Activated naive CD4-positive, alpha-beta T cell treated with anti-CD3 and anti-CD28 coated beads, Interleukin-2, amount 50 U/mL, for 24 hours (primary cell): ENCODE data around the gene MYLIP.

Experiments
- H3K27ac Mint-ChIP-seq: one replicate; pipeline ENCODE4 v1.8.0; 2021; ENCODE audit warnings: mild to moderate bottlenecking, mixed read lengths
- H3K27me3 Mint-ChIP-seq: one replicate; pipeline ENCODE4 v1.8.0; 2021; ENCODE audit warnings: mixed read lengths
- H3K36me3 Mint-ChIP-seq: one replicate; pipeline ENCODE4 v1.8.0; 2021; ENCODE audit warnings: mixed read lengths
- H3K4me1 Mint-ChIP-seq: one replicate; pipeline ENCODE4 v1.8.0; 2021; ENCODE audit warnings: mixed read lengths
- H3K4me3 Mint-ChIP-seq: one replicate; pipeline ENCODE4 v1.8.0; 2021; ENCODE audit warnings: mild to moderate bottlenecking, mixed read lengths
- H3K9me3 Mint-ChIP-seq: one replicate; pipeline ENCODE4 v1.8.0; 2021; ENCODE audit warnings: mixed read lengths

MYLIP gene

DNA sequence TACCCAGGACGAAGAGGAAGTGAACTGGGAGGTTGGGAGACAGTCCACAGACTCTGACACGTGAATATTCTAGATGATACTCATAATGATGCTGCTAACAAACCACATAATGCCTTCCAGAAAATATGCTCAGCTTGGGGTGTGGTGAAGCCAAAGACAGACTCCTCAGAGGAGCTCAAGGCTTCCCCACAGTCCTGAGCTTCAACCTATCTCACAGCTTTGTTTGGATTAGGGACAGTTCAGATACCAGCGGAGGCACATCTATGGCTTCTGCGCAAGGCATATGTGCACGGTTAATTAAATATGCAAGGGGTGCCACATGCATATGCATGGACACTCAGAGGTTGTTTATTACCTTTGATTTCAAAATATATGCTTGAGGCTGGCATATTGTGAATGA lies 30.7 kb upstream of the MYLIP start:
- Mint-ChIP-seq H3K36me3 (no peaks in the 10 kb centered on the region), H3K9me3 (no peaks in the 10 kb centered on the region), H3K27ac (no peak overlapping the region)

DNA sequence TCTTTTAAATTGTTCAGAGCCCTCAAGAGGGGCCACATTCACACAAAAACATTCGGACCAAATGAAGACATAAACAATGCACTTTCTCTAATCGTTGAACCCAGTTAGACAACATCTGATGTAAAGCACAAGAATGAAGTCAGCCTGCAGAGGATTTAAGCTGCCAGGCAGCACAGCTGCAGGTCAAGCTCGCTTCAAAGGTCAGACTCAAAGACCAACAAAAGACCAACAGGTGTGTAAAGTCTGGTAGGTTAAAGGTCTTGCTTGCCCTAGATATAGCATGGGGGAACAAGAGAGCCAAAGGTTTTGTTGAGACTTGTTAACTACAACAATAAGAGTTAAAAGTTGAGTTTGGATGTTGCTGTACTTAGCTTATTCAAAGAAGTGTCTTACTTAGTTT lies 26.7 kb upstream of the MYLIP start:
- no peaks in the 10 kb centered on the region for H3K36me3 Mint-ChIP-seq
- H3K27me3 Mint-ChIP-seq = no peaks in the 10 kb centered on the region
- no peaks in the 10 kb centered on the region for H3K4me1 Mint-ChIP-seq
- no peaks in the 10 kb centered on the region for H3K9me3 Mint-ChIP-seq
- no peak overlapping the region for H3K27ac Mint-ChIP-seq
- H3K4me3 Mint-ChIP-seq = no peak overlapping the region

More for the DNA sequence above, 30.7 kb upstream of the MYLIP start:
- no peaks in the 10 kb centered on the region for H3K27me3 Mint-ChIP-seq
- H3K4me1 Mint-ChIP-seq = no peaks in the 10 kb centered on the region
- H3K4me3 Mint-ChIP-seq = no peak overlapping the region

DNA sequence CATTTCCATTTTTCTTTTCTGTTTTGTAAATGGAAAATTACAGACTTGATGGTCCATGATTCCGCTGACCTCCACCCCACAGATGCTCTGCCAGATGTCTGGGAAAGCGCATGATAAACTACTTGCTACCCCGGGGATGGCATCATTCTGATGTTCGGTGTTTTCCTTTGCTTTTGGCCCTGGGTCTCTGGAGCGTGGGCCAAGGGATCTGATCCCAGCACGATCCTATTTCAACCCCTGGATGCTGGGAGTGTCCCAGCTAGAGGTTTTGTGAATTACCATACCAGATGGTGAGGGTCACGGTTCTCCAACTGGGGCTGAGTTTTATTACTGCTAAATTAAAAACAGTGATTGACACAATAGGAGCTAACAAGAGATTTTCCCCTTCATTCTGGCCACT lies 25.2 kb upstream of the MYLIP start:
- Mint-ChIP-seq H3K36me3 (no peaks in the 10 kb centered on the region), H3K4me3 (no peak overlapping the region), H3K4me1 (no peaks in the 10 kb centered on the region), H3K27ac (no peak overlapping the region), H3K9me3 (no peaks in the 10 kb centered on the region), H3K27me3 (no peaks in the 10 kb centered on the region)

DNA sequence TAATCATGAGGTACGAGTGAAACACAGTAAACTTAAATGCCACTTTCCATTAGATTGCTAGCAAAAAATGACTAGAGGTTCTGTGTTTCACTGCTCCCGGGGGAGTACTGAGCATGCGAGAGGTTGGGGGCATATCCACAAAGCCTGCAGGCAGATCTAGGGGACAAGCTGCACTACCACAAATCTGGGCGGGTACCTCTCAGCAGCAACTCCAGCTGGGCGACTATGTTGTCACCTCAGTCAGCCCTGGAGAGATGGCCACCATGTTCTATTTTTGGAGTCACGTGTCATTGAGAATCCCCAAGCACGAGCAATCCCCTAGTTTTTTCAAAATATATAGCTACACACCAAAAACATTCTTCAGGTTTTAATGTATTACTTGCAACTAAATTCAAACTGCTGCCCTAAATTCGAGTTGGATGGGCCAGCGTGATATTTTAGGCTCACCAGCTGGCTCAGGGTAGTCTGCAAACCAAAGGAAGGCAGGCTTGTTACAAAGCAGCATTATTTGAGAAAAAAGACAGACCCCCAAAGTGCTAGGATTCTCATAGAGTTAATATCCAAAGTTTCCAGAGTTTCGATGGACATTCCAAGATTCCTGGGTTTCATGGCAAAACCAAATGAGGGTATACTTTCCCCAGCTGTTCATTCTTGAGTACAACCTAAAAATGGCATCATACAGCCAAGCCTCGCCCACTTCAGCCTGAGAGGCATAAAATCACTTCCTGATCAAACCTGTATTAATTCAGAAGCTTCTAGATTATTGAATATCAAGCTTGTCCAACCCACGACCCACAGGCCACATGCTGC lies 24.1 kb upstream of the MYLIP start:
- no peaks in the 10 kb centered on the region for H3K27me3 Mint-ChIP-seq
- H3K9me3 Mint-ChIP-seq = no peaks in the 10 kb centered on the region
- H3K4me1 Mint-ChIP-seq = no peaks in the 10 kb centered on the region
- no peaks in the 10 kb centered on the region for H3K36me3 Mint-ChIP-seq
- no peak overlapping the region for H3K27ac Mint-ChIP-seq
- no peak overlapping the region for H3K4me3 Mint-ChIP-seq

DNA sequence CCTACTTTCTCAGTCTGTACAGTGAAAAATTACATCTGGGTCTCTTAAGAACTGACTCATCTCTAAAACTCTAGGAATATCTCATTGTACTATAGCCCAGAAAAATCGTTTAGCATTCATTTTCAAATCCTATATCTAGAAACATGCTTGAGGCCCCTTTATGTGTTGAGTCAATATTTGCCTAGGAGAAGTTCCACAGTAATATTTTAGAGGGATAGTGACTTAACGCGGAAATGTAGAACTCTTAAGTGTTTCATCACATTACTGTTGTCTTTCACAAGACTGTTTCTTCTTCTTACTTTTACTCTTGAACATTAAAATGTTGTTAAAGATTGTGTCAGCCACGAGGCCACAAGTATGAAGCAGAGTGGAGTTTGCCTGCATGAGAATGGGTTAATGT lies 23.0 kb upstream of the MYLIP start:
- Mint-ChIP-seq H3K4me1 (no peaks in the 10 kb centered on the region), H3K9me3 (no peaks in the 10 kb centered on the region), H3K27ac (no peak overlapping the region), H3K27me3 (no peaks in the 10 kb centered on the region), H3K36me3 (no peaks in the 10 kb centered on the region), H3K4me3 (no peak overlapping the region)

DNA sequence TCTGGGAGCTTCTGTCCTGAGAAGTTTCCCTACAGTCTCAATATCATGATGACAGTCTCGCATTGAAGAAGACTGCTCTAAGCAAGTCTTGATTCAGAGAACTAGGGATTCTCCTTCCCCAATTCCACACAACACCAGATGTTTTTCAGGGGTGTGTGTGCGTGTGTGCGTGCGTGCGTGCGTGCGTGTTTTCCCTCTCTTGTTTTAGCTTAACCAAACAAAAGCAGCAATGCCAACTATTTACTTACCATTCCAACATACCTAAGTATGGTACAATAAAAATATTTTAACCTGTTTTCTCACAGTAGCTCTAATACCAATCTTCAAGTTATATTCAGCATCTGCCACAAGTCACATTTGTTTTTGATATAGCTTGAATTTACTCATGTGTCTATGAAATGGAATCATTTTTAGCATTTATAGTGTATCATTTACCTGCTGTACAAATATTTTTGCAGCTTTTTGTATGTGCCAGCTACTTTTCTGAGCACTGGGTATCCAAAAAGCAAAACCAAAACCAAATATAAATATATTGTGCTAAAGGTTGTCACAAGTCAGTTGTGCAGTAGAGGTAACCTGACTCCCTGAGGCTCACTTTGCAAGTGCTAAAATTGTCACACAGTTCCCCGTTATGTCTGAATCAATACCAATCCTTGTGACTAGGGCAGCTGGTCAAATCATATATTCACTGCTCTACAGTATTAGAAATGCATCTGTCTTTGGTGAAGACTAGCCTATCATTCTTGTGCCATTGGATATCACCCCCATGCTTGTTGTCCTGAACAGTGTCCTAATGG lies 21.7 kb upstream of the MYLIP start:
- no peak overlapping the region for H3K27ac Mint-ChIP-seq

DNA sequence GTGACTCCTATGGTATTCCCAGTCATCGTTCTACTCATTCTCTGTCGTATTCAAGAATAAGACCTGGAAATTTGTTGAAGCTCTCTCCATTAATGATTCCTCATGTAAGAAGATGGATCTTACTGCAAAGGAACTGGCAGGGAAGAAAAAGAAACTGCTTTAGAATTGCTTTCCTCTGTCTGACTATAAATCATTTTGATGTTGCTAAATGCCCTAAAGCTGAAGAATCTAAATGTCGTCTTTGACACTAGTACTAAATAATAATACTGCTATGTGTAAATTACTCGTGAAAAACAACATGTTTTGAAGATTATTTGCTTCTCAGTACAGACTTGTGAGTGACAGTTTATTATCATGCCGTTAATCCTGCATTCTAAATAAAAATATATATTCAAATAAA lies 20.5 kb upstream of the MYLIP start:
- Mint-ChIP-seq H3K27me3 (no peaks in the 10 kb centered on the region), H3K9me3 (no peaks in the 10 kb centered on the region), H3K4me3 (no peak overlapping the region), H3K27ac (no peak overlapping the region), H3K36me3 (no peaks in the 10 kb centered on the region), H3K4me1 (no peaks in the 10 kb centered on the region)

More for the DNA sequence above, 21.7 kb upstream of the MYLIP start:
- H3K36me3 Mint-ChIP-seq = no peaks in the 10 kb centered on the region
- H3K27me3 Mint-ChIP-seq = no peaks in the 10 kb centered on the region
- no peaks in the 10 kb centered on the region for H3K9me3 Mint-ChIP-seq
- H3K4me3 Mint-ChIP-seq = no peak overlapping the region
- no peaks in the 10 kb centered on the region for H3K4me1 Mint-ChIP-seq

DNA sequence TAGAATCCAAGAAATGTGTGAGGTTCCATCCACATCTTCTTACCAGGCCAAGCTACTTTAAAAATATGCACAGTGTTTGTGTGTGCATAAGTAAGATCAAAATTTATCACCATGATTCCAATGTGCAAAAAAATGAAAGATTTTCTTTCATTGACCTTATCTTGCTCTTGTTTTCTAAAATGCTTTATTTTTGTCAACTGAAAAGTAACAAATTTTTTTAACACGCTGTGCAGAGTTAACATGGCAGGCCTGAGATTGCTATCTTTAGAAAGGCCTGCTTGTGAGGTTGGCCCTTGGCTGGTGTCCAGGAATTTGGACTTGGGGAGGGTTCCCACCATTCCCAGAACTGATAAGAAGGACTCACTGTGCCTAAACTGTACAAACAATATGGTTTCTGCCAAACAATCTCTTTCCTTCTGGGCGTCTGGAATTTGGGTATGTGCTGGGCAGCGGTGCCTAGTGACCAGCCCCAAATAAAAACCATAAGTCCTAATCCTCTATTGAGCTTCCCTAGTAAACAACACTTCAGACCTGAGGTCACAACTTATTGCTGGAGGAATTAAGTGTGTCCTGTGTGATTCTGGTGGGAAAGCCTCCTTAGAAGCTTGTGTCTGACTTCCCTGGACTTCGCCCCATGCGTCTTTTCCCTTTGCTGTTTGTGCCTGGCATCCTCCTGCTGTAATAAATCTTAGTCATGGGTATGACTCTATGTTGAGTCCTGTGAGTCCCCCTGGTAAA lies 19.8 kb upstream of the MYLIP start:
- Mint-ChIP-seq H3K36me3 (no peaks in the 10 kb centered on the region), H3K27me3 (no peaks in the 10 kb centered on the region)

DNA sequence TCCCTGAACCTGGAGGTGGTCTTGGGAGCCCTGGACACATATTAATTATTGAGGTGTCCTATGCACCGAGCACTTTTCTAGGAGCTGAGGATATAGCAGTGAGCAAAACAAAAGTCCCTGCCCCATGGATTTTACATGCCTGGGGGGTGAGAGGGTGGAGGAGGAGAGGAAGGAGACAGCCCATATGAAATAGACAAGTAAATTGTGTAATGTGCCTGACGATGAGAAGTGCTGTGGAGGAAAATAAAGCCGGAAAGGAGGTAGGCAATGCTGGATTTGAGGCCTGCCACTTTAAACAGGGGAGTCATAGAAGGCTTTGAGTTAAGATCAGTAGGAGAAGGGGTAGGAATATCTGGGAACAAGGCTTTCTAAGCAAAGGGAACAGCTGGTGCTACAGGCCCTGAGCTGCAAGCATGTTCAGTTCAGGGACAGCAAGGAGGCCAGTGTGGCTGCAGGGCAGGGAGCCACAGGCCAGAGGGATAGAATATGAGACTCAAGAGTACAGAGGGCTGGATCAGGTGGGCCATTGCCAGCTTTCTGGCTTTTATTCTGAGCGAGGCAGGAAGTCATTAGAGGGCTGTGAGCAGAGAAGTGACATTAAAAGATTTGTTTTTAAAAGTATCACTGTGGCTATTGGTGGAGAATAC lies 19.1 kb upstream of the MYLIP start:
- no peaks in the 10 kb centered on the region for H3K4me1 Mint-ChIP-seq
- H3K27me3 Mint-ChIP-seq = peaks cover 2% of the 10 kb centered on the region
- H3K27ac Mint-ChIP-seq = no peak overlapping the region
- H3K4me3 Mint-ChIP-seq = no peak overlapping the region
- no peaks in the 10 kb centered on the region for H3K36me3 Mint-ChIP-seq
- no peaks in the 10 kb centered on the region for H3K9me3 Mint-ChIP-seq

More for the DNA sequence above, 19.8 kb upstream of the MYLIP start:
- Mint-ChIP-seq H3K9me3 (no peaks in the 10 kb centered on the region), H3K27ac (no peak overlapping the region), H3K4me3 (no peak overlapping the region), H3K4me1 (no peaks in the 10 kb centered on the region)

DNA sequence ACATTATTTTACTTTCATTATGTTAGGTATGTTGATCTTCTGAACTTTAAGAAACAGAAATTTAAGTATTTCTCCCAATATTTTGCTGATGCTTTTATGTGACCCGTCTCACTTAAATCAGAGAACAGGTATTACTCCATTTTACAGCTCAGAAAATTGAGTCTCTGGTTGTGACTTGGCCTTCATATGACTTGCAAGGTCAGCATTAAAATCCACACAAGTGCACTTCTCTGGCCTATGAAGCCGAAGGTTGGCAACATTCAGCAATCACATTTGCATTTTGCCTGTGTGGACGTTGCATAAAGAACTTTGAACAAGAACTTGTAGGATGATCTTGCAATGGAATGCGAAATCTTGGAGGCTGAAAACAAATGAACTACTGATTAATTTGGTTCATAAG lies 10.1 kb upstream of the MYLIP start:
- H3K27me3 Mint-ChIP-seq = peaks cover 4% of the 10 kb centered on the region
- H3K27ac Mint-ChIP-seq = no peak overlapping the region
- H3K9me3 Mint-ChIP-seq = no peaks in the 10 kb centered on the region
- H3K4me3 Mint-ChIP-seq = no peak overlapping the region
- no peaks in the 10 kb centered on the region for H3K4me1 Mint-ChIP-seq
- no peaks in the 10 kb centered on the region for H3K36me3 Mint-ChIP-seq

DNA sequence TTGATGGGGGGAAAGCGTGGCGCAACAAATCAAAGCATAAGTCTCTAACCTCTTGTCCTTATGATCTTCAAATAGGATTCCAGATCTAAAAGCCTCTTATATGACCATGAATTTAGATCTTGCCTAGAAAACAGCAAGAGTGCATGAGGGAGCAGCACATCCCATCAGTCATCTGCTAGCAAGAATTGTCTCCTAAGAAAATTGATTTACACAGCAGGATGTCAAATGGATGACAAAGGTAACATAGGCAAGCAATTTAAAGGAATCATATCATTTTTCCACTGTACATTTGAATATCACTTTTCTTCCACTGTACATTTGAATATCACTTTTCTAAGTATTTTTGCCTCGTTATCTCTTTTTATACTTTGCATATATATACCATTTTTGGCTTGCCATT lies 7.5 kb upstream of the MYLIP start:
- peaks cover 3% of the 10 kb centered on the region for H3K27me3 Mint-ChIP-seq
- no peaks in the 10 kb centered on the region for H3K4me1 Mint-ChIP-seq
- no peak overlapping the region for H3K27ac Mint-ChIP-seq
- no peaks in the 10 kb centered on the region for H3K36me3 Mint-ChIP-seq
- H3K9me3 Mint-ChIP-seq = no peaks in the 10 kb centered on the region
- no peak overlapping the region for H3K4me3 Mint-ChIP-seq

DNA sequence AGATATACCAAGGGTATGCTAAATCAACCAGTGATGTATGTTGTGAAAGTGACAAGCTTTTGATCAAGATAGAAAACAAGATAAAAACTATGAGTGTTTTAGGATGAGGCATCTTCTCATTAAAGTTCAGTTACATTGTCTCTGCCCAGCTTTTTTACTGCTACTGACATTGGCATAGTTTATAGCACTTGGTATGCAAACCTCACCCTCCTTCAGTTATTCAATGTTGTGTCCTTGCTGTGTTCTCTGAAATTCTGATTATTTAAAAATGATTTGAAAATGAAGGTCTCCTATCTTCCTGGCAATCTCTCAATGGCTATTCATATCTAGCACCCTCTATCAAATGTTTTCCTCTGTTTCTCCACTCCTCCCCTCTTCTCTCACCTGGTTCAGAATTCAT lies 6.7 kb upstream of the MYLIP start:
- no peaks in the 10 kb centered on the region for H3K9me3 Mint-ChIP-seq
- no peak overlapping the region for H3K27ac Mint-ChIP-seq
- no peaks in the 10 kb centered on the region for H3K4me1 Mint-ChIP-seq
- H3K36me3 Mint-ChIP-seq = no peaks in the 10 kb centered on the region
- H3K27me3 Mint-ChIP-seq = peaks cover 3% of the 10 kb centered on the region
- H3K4me3 Mint-ChIP-seq = no peak overlapping the region

DNA sequence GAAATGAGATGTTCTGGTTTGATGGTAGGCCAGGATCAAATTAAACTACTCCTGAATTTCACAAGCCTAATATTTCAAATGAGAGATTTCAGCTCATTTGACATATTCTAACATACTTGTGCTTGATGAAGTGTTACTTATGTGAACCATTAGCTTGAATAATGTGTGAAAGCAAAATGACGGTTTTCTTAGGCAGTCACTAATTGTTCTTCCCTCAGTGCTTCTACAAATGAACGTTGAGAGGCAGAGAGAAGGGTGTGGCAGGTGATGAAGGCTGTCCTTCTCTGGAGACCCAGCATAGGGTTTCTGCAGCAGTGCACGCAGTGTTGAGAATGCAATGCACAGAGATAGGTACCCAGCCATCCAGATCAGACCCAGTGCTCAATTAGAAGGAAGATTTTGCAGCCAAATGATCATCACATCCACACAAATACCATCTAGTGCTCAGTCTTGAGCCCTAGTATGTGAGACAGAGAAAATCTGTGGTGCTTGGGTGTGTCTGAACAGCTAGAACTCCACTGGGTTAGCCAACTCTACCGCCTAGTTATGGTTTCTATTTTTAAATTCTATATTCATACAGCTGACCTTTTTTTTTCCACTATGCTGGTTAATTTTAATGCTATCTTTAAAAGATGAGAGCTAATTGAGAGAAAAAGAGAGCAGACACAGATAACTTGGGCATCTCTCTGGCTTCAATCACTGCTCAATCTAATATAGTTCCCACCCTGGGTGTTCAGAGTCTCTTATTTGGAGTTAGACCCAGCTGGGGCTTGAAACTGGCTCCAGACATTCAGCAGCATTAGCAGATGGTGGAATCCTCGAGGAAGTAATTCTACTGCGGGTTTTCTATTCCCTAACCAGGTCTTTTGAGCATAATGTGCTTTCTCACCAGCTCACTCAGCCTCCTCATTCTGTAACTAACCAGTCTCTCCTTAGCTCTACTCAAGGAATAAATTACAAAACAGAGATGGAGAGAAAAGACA lies 4.4 kb upstream of the MYLIP start:
- Mint-ChIP-seq H3K36me3 (no peaks in the 10 kb centered on the region), H3K27ac (no peak overlapping the region), H3K27me3 (peaks cover 3% of the 10 kb centered on the region), H3K4me1 (no peaks in the 10 kb centered on the region), H3K4me3 (no peak overlapping the region), H3K9me3 (no peaks in the 10 kb centered on the region)

DNA sequence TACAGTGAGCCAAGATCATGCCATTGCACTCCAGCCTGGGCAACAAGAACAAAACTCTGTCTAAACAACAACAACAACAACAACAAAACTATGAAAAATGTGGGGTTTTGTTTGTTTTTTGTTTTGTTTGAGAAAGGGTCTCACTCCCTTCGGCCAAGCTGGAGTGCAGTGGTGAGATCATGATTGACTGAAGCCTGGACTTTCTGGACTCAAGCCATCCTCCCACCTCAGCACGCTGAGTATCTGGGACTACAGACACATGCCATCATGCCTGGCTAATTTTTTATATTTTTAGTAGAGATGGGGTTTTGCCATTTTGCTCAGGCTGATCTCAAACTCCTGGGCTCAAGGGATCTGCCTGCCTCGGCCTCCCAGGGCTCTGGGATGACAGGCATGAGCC lies 2.8 kb upstream of the MYLIP start:
- Mint-ChIP-seq H3K27me3 (peaks cover 3% of the 10 kb centered on the region), H3K27ac (no peak overlapping the region), H3K4me3 (no peak overlapping the region), H3K36me3 (no peaks in the 10 kb centered on the region), H3K4me1 (peaks cover 14% of the 10 kb centered on the region), H3K9me3 (no peaks in the 10 kb centered on the region)
